B cell (primary cell): Measurements from ENCODE around the gene NR4A3. TPM values are rescaled to one million over a fixed set of nuclear protein-coding genes. Genes with fewer than 3 reads are reported as not detected.

ENCODE experiments used
- ATAC-seq: fragments of 200-7000 bp; cut with Tn5 transposase; one replicate; pipeline ENCODE4 v1.10.0; 2021; ENCODE audit warnings: low read depth, mild to moderate bottlenecking, moderate number of reproducible peaks, moderate library complexity
- CTCF ChIA-PET: fragments of 350-600 bp; sonication (Branson Sonifier 250); formaldehyde crosslinking; loops from one replicate; lab custom pipeline; 2021; ENCODE audit warnings: antibody characterized with exemption, inconsistent platforms; lab: Charles Lee
- POLR2A ChIA-PET: fragments of 350-600 bp; sonication (Branson Sonifier 250); formaldehyde crosslinking; loops from one replicate; lab custom pipeline; 2021; ENCODE audit warnings: antibody characterized with exemption; lab: Charles Lee
- DNase-seq: peaks from one replicate; pipeline ENCODE4 v3.0.0; 2013
- H2AFZ ChIP-seq: 2 replicates; pipeline ENCODE4 v1.6.1; 2012; ENCODE audit warnings: mild to moderate bottlenecking, low read depth, low read length; ENCODE audit not compliant: insufficient read depth, poor library complexity, severe bottlenecking
- H3K27ac ChIP-seq, 2 donors: 1 replicate in 1 of 2; 2 replicates in 1 of 2; pipeline ENCODE4 v1.5.1; 2012 to 2013; ENCODE audit warnings: low read length in 2 of 2, mild to moderate bottlenecking in 2 of 2, moderate library complexity in 1 of 2
- H3K27me3 ChIP-seq, 4 experiments: fragments of 200-600 bp in 1 of 4; sonication (generic) in 1 of 4; replicated peaks in 1 of 4; 1 replicate in 2 of 4; 2 replicates in 2 of 4; pipeline versions ENCODE4 v1.6.1 to v1.7.0; 2013 to 2016; ENCODE audit warnings: low read length in 3 of 4, mild to moderate bottlenecking in 2 of 4, mixed read lengths in 1 of 4, moderate library complexity in 1 of 4; ENCODE audit not compliant: insufficient read depth in 4 of 4, control insufficient read depth in 3 of 4; ENCODE audit errors: control extremely low read depth in 1 of 4
- H3K36me3 ChIP-seq, 2 experiments: replicated peaks in 1 of 2; 1 replicate in 1 of 2; 2 replicates in 1 of 2; pipeline versions ENCODE4 v1.6.1 to v1.7.1; 2013; ENCODE audit warnings: low read length in 1 of 2; ENCODE audit not compliant: insufficient read depth in 2 of 2, control insufficient read depth in 1 of 2; ENCODE audit errors: control extremely low read depth in 1 of 2, extremely low read depth in 1 of 2
- H3K4me1 ChIP-seq, 2 donors: fragments of 200-600 bp in 1 of 2; sonication (generic) in 1 of 2; 1 replicate in 1 of 2; 2 replicates in 1 of 2; pipeline versions ENCODE4 v1.5.1 to v1.6.1; 2013 to 2017; ENCODE audit warnings: low read length in 2 of 2; ENCODE audit not compliant: control insufficient read depth in 2 of 2, insufficient read depth in 2 of 2
- H3K4me2 ChIP-seq: replicated peaks from 2 replicates; pipeline ENCODE3; 2012; ENCODE audit warnings: mild to moderate bottlenecking, low read depth, low read length; ENCODE audit not compliant: poor library complexity, severe bottlenecking
- H3K4me3 ChIP-seq, 5 experiments: fragments of 200-600 bp in 1 of 5; sonication (generic) in 1 of 5; 1 replicate in 3 of 5; 2 replicates in 2 of 5; pipeline versions ENCODE4 v1.5.1 to v1.7.0; 2011 to 2016; ENCODE audit warnings: low read length in 4 of 5, mild to moderate bottlenecking in 4 of 5, low read depth in 2 of 5, control low read depth in 1 of 5, moderate library complexity in 1 of 5; ENCODE audit not compliant: insufficient read depth in 1 of 5; ENCODE audit errors: control extremely low read depth in 1 of 5, extremely low read depth in 1 of 5
- H3K79me2 ChIP-seq: fragments of 200-600 bp; sonication (generic); one replicate; pipeline ENCODE4 v1.6.0; 2016; ENCODE audit warnings: low read length; ENCODE audit not compliant: control insufficient read depth, insufficient read depth
- H3K9ac ChIP-seq: fragments of 200-600 bp; sonication (generic); 2 replicates; pipeline ENCODE4 v1.6.1; 2017; ENCODE audit warnings: mild to moderate bottlenecking, low read length, moderate library complexity
- H3K9me3 ChIP-seq, 3 donors: one replicate each; pipeline versions ENCODE4 v1.6.1 to v1.7.1; 2013; ENCODE audit warnings: low read length in 2 of 3; ENCODE audit not compliant: control insufficient read depth in 2 of 3, insufficient read depth in 1 of 3; ENCODE audit errors: control extremely low read depth in 1 of 3
- H4K20me1 ChIP-seq: 2 replicates; pipeline ENCODE4 v1.6.0; 2012; ENCODE audit warnings: mild to moderate bottlenecking, low read length; ENCODE audit not compliant: insufficient read depth, control insufficient read depth, poor library complexity, severe bottlenecking
- H3K27ac Mint-ChIP-seq: one replicate; pipeline ENCODE4 v1.8.0; 2021; ENCODE audit warnings: mixed read lengths
- H3K27me3 Mint-ChIP-seq: one replicate; pipeline ENCODE4 v1.8.0; 2021; ENCODE audit warnings: mixed read lengths
- H3K4me1 Mint-ChIP-seq: one replicate; pipeline ENCODE4 v1.8.0; 2021; ENCODE audit warnings: mixed read lengths
- H3K4me3 Mint-ChIP-seq: one replicate; pipeline ENCODE4 v1.8.0; 2021; ENCODE audit warnings: mixed read lengths
- H3K9me3 Mint-ChIP-seq: one replicate; pipeline ENCODE4 v1.8.0; 2022; ENCODE audit warnings: mixed read lengths; ENCODE audit not compliant: insufficient read depth
- EZH2 ChIP-seq: IDR thresholded peaks from 2 replicates; pipeline ENCODE4 v1.6.1; 2012; ENCODE audit warnings: borderline replicate concordance, low read depth, mild to moderate bottlenecking, moderate library complexity, low read length; ENCODE audit not compliant: insufficient read depth, poor library complexity, severe bottlenecking
- intact Hi-C: fragments of 100-400 bp; cut with micrococcal nuclease; formaldehyde crosslinking; loops from one replicate; pipeline ENCODE4 v1.10.0; 2022
- polyA plus RNA-seq: library from polyadenylated mRNA; depleted of rRNA; stranded (reverse); fragments of >200 nt; gene quantifications from 2 replicates; pipeline ENCODE4 v1.2.3, GENCODE V29; 2012
- total RNA-seq, 2 donors: library from RNA; stranded (reverse); fragments of 120-200 nt in 1 of 2; gene quantifications; 1 replicate in 1 of 2; 2 replicates in 1 of 2; pipeline versions ENCODE4 v1.2.3 to v1.2.4, GENCODE V29; 2013 to 2022
- TF ChIP-seq, protein P1 (sequence below): fragments of 200-600 bp; IDR thresholded peaks from one replicate; pipeline ENCODE4 v1.8.0; 2022; ENCODE audit warnings: antibody characterized with exemption, mild to moderate bottlenecking

Gene NR4A3
- total and polyA plus RNA-seq, 2 donors (not counting 1 experiment from before 2014, with no cell fraction given): 2.5 to 20.1 TPM

GRCh38 chr9:99835142-99835541 lies 13.5 kb downstream of the NR4A3 start:
- POLR2A ChIA-PET: no interaction called here
- no peak for TF ChIP-seq EZH2
- TF ChIP-seq, protein P1, sequence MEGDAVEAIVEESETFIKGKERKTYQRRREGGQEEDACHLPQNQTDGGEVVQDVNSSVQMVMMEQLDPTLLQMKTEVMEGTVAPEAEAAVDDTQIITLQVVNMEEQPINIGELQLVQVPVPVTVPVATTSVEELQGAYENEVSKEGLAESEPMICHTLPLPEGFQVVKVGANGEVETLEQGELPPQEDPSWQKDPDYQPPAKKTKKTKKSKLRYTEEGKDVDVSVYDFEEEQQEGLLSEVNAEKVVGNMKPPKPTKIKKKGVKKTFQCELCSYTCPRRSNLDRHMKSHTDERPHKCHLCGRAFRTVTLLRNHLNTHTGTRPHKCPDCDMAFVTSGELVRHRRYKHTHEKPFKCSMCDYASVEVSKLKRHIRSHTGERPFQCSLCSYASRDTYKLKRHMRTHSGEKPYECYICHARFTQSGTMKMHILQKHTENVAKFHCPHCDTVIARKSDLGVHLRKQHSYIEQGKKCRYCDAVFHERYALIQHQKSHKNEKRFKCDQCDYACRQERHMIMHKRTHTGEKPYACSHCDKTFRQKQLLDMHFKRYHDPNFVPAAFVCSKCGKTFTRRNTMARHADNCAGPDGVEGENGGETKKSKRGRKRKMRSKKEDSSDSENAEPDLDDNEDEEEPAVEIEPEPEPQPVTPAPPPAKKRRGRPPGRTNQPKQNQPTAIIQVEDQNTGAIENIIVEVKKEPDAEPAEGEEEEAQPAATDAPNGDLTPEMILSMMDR: no peak
- ATAC-seq (no peak), DNase-seq (no peak)
- H3K79me2 ChIP-seq: no peaks in the 10 kb centered on the region
- H3K4me3 ChIP-seq: no peak overlapping the region
- no peaks in the 10 kb centered on the region for H3K9me3 Mint-ChIP-seq
- no peaks in the 10 kb centered on the region for H3K9me3 ChIP-seq
- no peak overlapping the region for H3K27ac ChIP-seq
- peaks cover 6% of the 10 kb centered on the region for H3K4me1 Mint-ChIP-seq
- no peaks in the 10 kb centered on the region for H3K36me3 ChIP-seq
- no peak overlapping the region for H3K9ac ChIP-seq
- CTCF ChIA-PET: no interaction called here
- no peaks in the 10 kb centered on the region for H4K20me1 ChIP-seq
- no peak overlapping the region for H2AFZ ChIP-seq
- H3K27ac Mint-ChIP-seq: no peak overlapping the region
- H3K27me3 Mint-ChIP-seq: peaks cover 10% of the 10 kb centered on the region
- no peak overlapping the region for H3K4me2 ChIP-seq
- no peaks in the 10 kb centered on the region for H3K4me1 ChIP-seq
- peaks cover 0 to 11% (median 1%) of the 10 kb centered on the region in 4 experiments for H3K27me3 ChIP-seq
- no peak overlapping the region for H3K4me3 Mint-ChIP-seq
- intact Hi-C loops: no loop called here

DNA sequence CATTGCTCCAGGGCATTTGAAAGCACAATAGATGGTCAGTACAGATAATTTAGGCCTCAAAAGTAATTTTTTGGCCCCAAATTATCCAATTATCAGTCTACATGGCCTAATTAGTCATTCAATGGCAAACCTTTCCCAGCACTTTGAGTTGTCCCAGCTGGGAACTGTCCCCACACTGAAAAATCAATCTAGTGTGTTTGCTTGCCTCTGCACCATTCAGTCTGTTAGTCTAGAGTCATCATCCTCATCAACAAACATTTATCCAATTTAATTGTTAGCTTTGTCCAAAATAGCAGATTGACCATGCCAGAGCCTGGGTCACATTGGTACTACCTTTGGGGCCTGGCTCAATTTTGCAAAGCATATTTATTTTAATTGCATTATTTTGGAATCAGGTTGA lies 13.9 kb downstream of the NR4A3 start:
- H3K4me1 ChIP-seq: no peaks in the 10 kb centered on the region
- CTCF ChIA-PET: interaction anchor here (1.2 kb wide), 1 partner anchor 11 kb away, joined by 5 read pairs; no protein-coding TSS in a partner anchor
- peaks cover 6% of the 10 kb centered on the region for H3K4me1 Mint-ChIP-seq
- H3K27ac Mint-ChIP-seq: no peak overlapping the region
- peaks cover 0 to 7% (median 2%) of the 10 kb centered on the region in 4 experiments for H3K27me3 ChIP-seq
- DNase-seq (no peak), ATAC-seq (no peak)
- H3K9me3 ChIP-seq: no peaks in the 10 kb centered on the region
- H3K4me3 Mint-ChIP-seq: no peak overlapping the region
- H3K36me3 ChIP-seq: no peaks in the 10 kb centered on the region
- H3K4me2 ChIP-seq: no peak overlapping the region
- TF ChIP-seq, protein P1: no peak
- TF ChIP-seq EZH2: no peak
- POLR2A ChIA-PET: no interaction called here
- H3K79me2 ChIP-seq: no peaks in the 10 kb centered on the region
- H3K9ac ChIP-seq: no peak overlapping the region
- no peaks in the 10 kb centered on the region for H4K20me1 ChIP-seq
- no peak overlapping the region for H2AFZ ChIP-seq
- H3K27me3 Mint-ChIP-seq: peaks cover 5% of the 10 kb centered on the region
- intact Hi-C loops: no loop called here
- H3K4me3 ChIP-seq: no peak overlapping the region
- H3K27ac ChIP-seq: no peak overlapping the region
- no peaks in the 10 kb centered on the region for H3K9me3 Mint-ChIP-seq
